Measurements from ENCODE around the gene MCOLN3.
"Not testable (repeated sequence)": the region's sequence is repeated elsewhere in the genome, so short reads cannot be mapped to it uniquely, and the experiment has no call there.

MCOLN3 gene

GRCh38 chr1:84991097-84991920 is 57.0 kb downstream of the MCOLN3 start:
- no peaks in the 10 kb centered on the region for H3K36me3 ChIP-seq (ENCODE audit: insufficient read depth, low read length)
- H3K9me3 ChIP-seq (ENCODE audit: control insufficient read depth, insufficient read depth, low read length) = no peaks in the 10 kb centered on the region
- no peak overlapping the region for H3K9ac ChIP-seq (ENCODE audit: low read depth, low read length)
- no peaks in the 10 kb centered on the region for H3K4me1 ChIP-seq (ENCODE audit: insufficient read depth, low read length)

- Histone ChIP-seq H3K9me3 (ENCODE audit: control insufficient read depth, insufficient read depth, low read length) (no peaks in the 10 kb centered on the region), H3K9ac (ENCODE audit: low read depth, low read length) (no peak overlapping the region), H3K4me1 (ENCODE audit: insufficient read depth, low read length) (no peaks in the 10 kb centered on the region), H3K36me3 (ENCODE audit: insufficient read depth, low read length) (no peaks in the 10 kb centered on the region)
These were observed 59.7 kb downstream of the MCOLN3 start for GRCh38 chr1:84988588-84988987.

- not testable (repeated sequence) for H3K9me3 ChIP-seq (ENCODE audit: control insufficient read depth, insufficient read depth, low read length); H3K36me3 ChIP-seq (ENCODE audit: insufficient read depth, low read length); H3K4me1 ChIP-seq (ENCODE audit: insufficient read depth, low read length); H3K9ac ChIP-seq (ENCODE audit: low read depth, low read length)
These were observed 61.7 kb downstream of the MCOLN3 start for GRCh38 chr1:84986561-84986960.

GRCh38 chr1:84985365-84985764 is 62.9 kb downstream of the MCOLN3 start:
- H3K4me1 ChIP-seq (ENCODE audit: insufficient read depth, low read length) = no peaks in the 10 kb centered on the region
- H3K9ac ChIP-seq (ENCODE audit: low read depth, low read length) = no peak overlapping the region
- H3K9me3 ChIP-seq (ENCODE audit: control insufficient read depth, insufficient read depth, low read length) = no peaks in the 10 kb centered on the region
- H3K36me3 ChIP-seq (ENCODE audit: insufficient read depth, low read length) = no peaks in the 10 kb centered on the region

GRCh38 chr1:84982395-84982794 is 65.9 kb downstream of the MCOLN3 start:
- Histone ChIP-seq H3K4me1 (ENCODE audit: insufficient read depth, low read length) (no peaks in the 10 kb centered on the region), H3K9ac (ENCODE audit: low read depth, low read length) (no peak overlapping the region), H3K9me3 (ENCODE audit: control insufficient read depth, insufficient read depth, low read length) (no peaks in the 10 kb centered on the region), H3K36me3 (ENCODE audit: insufficient read depth, low read length) (no peaks in the 10 kb centered on the region)

GRCh38 chr1:84975035-84975434 is 73.3 kb downstream of the MCOLN3 start:
- peaks cover 3% of the 10 kb centered on the region; the same call in 1 of the 2 replicates for H3K4me1 ChIP-seq (ENCODE audit: insufficient read depth, low read length)
- no peaks in the 10 kb centered on the region for H3K36me3 ChIP-seq (ENCODE audit: insufficient read depth, low read length)
- no peaks in the 10 kb centered on the region for H3K9me3 ChIP-seq (ENCODE audit: control insufficient read depth, insufficient read depth, low read length)
- no peak overlapping the region for H3K9ac ChIP-seq (ENCODE audit: low read depth, low read length)

GRCh38 chr1:84973498-84974334 is 74.6 kb downstream of the MCOLN3 start:
- Histone ChIP-seq H3K9ac (ENCODE audit: low read depth, low read length) (no peak overlapping the region), H3K4me1 (ENCODE audit: insufficient read depth, low read length) (peaks cover 3% of the 10 kb centered on the region; the same call in 1 of the 2 replicates), H3K36me3 (ENCODE audit: insufficient read depth, low read length) (no peaks in the 10 kb centered on the region), H3K9me3 (ENCODE audit: control insufficient read depth, insufficient read depth, low read length) (no peaks in the 10 kb centered on the region)

GRCh38 chr1:84972377-84972987 is 75.8 kb downstream of the MCOLN3 start:
- H3K9ac ChIP-seq (ENCODE audit: low read depth, low read length) = no peak overlapping the region
- H3K4me1 ChIP-seq (ENCODE audit: insufficient read depth, low read length) = peaks cover 3% of the 10 kb centered on the region; the same call in 1 of the 2 replicates
- no peaks in the 10 kb centered on the region for H3K9me3 ChIP-seq (ENCODE audit: control insufficient read depth, insufficient read depth, low read length)
- no peaks in the 10 kb centered on the region for H3K36me3 ChIP-seq (ENCODE audit: insufficient read depth, low read length)

GRCh38 chr1:84971957-84972356 is 76.3 kb downstream of the MCOLN3 start:
- Histone ChIP-seq H3K4me1 (ENCODE audit: insufficient read depth, low read length) (peaks cover 3% of the 10 kb centered on the region; the same call in 1 of the 2 replicates), H3K9me3 (ENCODE audit: control insufficient read depth, insufficient read depth, low read length) (no peaks in the 10 kb centered on the region), H3K9ac (ENCODE audit: low read depth, low read length) (no peak overlapping the region), H3K36me3 (ENCODE audit: insufficient read depth, low read length) (no peaks in the 10 kb centered on the region)

GRCh38 chr1:84969489-84970250 is 78.6 kb downstream of the MCOLN3 start:
- no peaks in the 10 kb centered on the region for H3K36me3 ChIP-seq (ENCODE audit: insufficient read depth, low read length)
- no peak overlapping the region for H3K9ac ChIP-seq (ENCODE audit: low read depth, low read length)
- H3K9me3 ChIP-seq (ENCODE audit: control insufficient read depth, insufficient read depth, low read length) = no peaks in the 10 kb centered on the region
- H3K4me1 ChIP-seq (ENCODE audit: insufficient read depth, low read length) = peaks cover 3% of the 10 kb centered on the region; the same call in 1 of the 2 replicates

- no peak overlapping the region for H3K9ac ChIP-seq (ENCODE audit: low read depth, low read length)
- no peaks in the 10 kb centered on the region for H3K36me3 ChIP-seq (ENCODE audit: insufficient read depth, low read length)
- no peaks in the 10 kb centered on the region; the same call in 1 of the 2 replicates for H3K4me1 ChIP-seq (ENCODE audit: insufficient read depth, low read length)
- no peaks in the 10 kb centered on the region for H3K9me3 ChIP-seq (ENCODE audit: control insufficient read depth, insufficient read depth, low read length)
These were observed 79.4 kb downstream of the MCOLN3 start for GRCh38 chr1:84968865-84969264.

- Histone ChIP-seq H3K4me1 (ENCODE audit: insufficient read depth, low read length) (no peaks in the 10 kb centered on the region), H3K9me3 (ENCODE audit: control insufficient read depth, insufficient read depth, low read length) (no peaks in the 10 kb centered on the region), H3K36me3 (ENCODE audit: insufficient read depth, low read length) (no peaks in the 10 kb centered on the region), H3K9ac (ENCODE audit: low read depth, low read length) (no peak overlapping the region)
These were observed 80.2 kb downstream of the MCOLN3 start for GRCh38 chr1:84968101-84968500.
